Mesenchymal stem cell (in vitro differentiated cells and primary cell): ENCODE results near the gene ATP6V0D1.

Source experiments
- DNase-seq: peaks from one replicate; pipeline ENCODE4 v3.0.0-alpha.2; 2013
- H2AFZ ChIP-seq: one replicate; pipeline ENCODE4 v1.6.1; 2013; ENCODE audit warnings: low read depth, mild to moderate bottlenecking, control low read depth, inconsistent platforms, low read length, moderate library complexity
- H2AK5ac ChIP-seq: 2 replicates; pipeline ENCODE4 v1.6.1; 2013; ENCODE audit warnings: low read length, moderate library complexity, mild to moderate bottlenecking, inconsistent platforms; ENCODE audit not compliant: severe bottlenecking
- H2BK120ac ChIP-seq: one replicate; pipeline ENCODE4 v1.6.1; 2013; ENCODE audit warnings: low read depth, mild to moderate bottlenecking, inconsistent platforms, low read length, moderate library complexity
- H2BK12ac ChIP-seq, 2 experiments: one replicate each; pipeline ENCODE4 v1.6.1; 2013; ENCODE audit warnings: inconsistent platforms in 2 of 2, low read length in 2 of 2, mild to moderate bottlenecking in 2 of 2, moderate library complexity in 2 of 2, control low read depth in 1 of 2
- H2BK15ac ChIP-seq: one replicate; pipeline ENCODE4 v1.6.1; 2013; ENCODE audit warnings: mild to moderate bottlenecking, low read depth, inconsistent platforms; ENCODE audit not compliant: poor library complexity, severe bottlenecking
- H2BK5ac ChIP-seq: 2 replicates; pipeline ENCODE4 v1.6.1; 2013; ENCODE audit warnings: low read depth, mild to moderate bottlenecking, low read length, control low read depth, inconsistent platforms; ENCODE audit not compliant: poor library complexity, severe bottlenecking
- H3K14ac ChIP-seq, 2 experiments: one replicate each; pipeline ENCODE4 v1.6.1; 2013; ENCODE audit warnings: inconsistent platforms in 2 of 2, low read length in 2 of 2, control low read depth in 1 of 2, mild to moderate bottlenecking in 1 of 2, moderate library complexity in 1 of 2
- H3K18ac ChIP-seq, 2 experiments: one replicate each; pipeline ENCODE4 v1.6.1; 2013; ENCODE audit warnings: inconsistent platforms in 2 of 2, low read length in 2 of 2, control low read depth in 1 of 2, low read depth in 1 of 2, mild to moderate bottlenecking in 1 of 2
- H3K23ac ChIP-seq, 2 experiments: one replicate each; pipeline ENCODE4 v1.6.1; 2013; ENCODE audit warnings: inconsistent platforms in 2 of 2, low read length in 2 of 2, mild to moderate bottlenecking in 2 of 2, moderate library complexity in 2 of 2, control low read depth in 1 of 2
- H3K27ac ChIP-seq: 2 replicates; pipeline ENCODE4 v1.5.1; 2013; ENCODE audit warnings: mild to moderate bottlenecking, moderate library complexity, low read length, control low read depth, inconsistent platforms; ENCODE audit not compliant: poor library complexity, severe bottlenecking
- H3K27me3 ChIP-seq, 2 experiments: 2 replicates each; pipeline versions ENCODE4 v1.6.1 to v1.7.0; 2013; ENCODE audit warnings: low read length in 2 of 2, mild to moderate bottlenecking in 2 of 2, moderate library complexity in 2 of 2, control low read depth in 1 of 2, inconsistent platforms in 1 of 2; ENCODE audit not compliant: control insufficient read depth in 1 of 2, insufficient read depth in 1 of 2
- H3K36me3 ChIP-seq, 2 experiments: 2 replicates each; pipeline versions ENCODE4 v1.6.1 to v1.7.0; 2013; ENCODE audit warnings: low read length in 2 of 2, control low read depth in 1 of 2, inconsistent platforms in 1 of 2, low read depth in 1 of 2, mild to moderate bottlenecking in 1 of 2; ENCODE audit not compliant: insufficient read depth in 2 of 2, control insufficient read depth in 1 of 2
- H3K4ac ChIP-seq, 2 experiments: one replicate each; pipeline ENCODE4 v1.6.1; 2013; ENCODE audit warnings: inconsistent platforms in 2 of 2, low read length in 2 of 2, mild to moderate bottlenecking in 2 of 2, moderate library complexity in 2 of 2, control low read depth in 1 of 2, low read depth in 1 of 2
- H3K4me1 ChIP-seq: 2 replicates; pipeline ENCODE4 v1.6.1; 2013; ENCODE audit warnings: low read depth, low read length, control low read depth; ENCODE audit not compliant: control insufficient read depth, insufficient read depth
- H3K4me2 ChIP-seq: 2 replicates; pipeline ENCODE4 v1.6.1; 2013; ENCODE audit warnings: low read length, mild to moderate bottlenecking, inconsistent platforms; ENCODE audit not compliant: poor library complexity, severe bottlenecking
- H3K4me3 ChIP-seq, 2 experiments: 2 replicates each; pipeline versions ENCODE4 v1.5.1 to v1.7.0; 2013; ENCODE audit warnings: low read length in 2 of 2, mild to moderate bottlenecking in 2 of 2, control low read depth in 1 of 2, low read depth in 1 of 2; ENCODE audit not compliant: insufficient read depth in 1 of 2
- H3K79me1 ChIP-seq: replicated peaks from 2 replicates; pipeline ENCODE4 v1.6.1; 2013; ENCODE audit warnings: mild to moderate bottlenecking, control low read depth, low read length, inconsistent platforms; ENCODE audit not compliant: poor library complexity, severe bottlenecking
- H3K9ac ChIP-seq: 2 replicates; pipeline ENCODE4 v1.7.0; 2013; ENCODE audit warnings: mild to moderate bottlenecking, low read length, moderate library complexity
- H3K9me3 ChIP-seq: 2 replicates; pipeline ENCODE4 v1.7.0; 2013; ENCODE audit warnings: mild to moderate bottlenecking, low read length; ENCODE audit not compliant: control insufficient read depth
- H4K8ac ChIP-seq: one replicate; pipeline ENCODE4 v1.6.1; 2013; ENCODE audit warnings: inconsistent platforms, mild to moderate bottlenecking, low read length, moderate library complexity
- H4K91ac ChIP-seq: one replicate; pipeline ENCODE4 v1.6.1; 2013; ENCODE audit warnings: mild to moderate bottlenecking, low read length, inconsistent platforms
- WGBS: methylation state at CpG from one replicate; pipeline ENCODE4 v1.1.7; 2013; ENCODE audit warnings: mixed read lengths; 5-methylcytosine and 5-hydroxymethylcytosine counted together

The ATP6V0D1 gene

DNA sequence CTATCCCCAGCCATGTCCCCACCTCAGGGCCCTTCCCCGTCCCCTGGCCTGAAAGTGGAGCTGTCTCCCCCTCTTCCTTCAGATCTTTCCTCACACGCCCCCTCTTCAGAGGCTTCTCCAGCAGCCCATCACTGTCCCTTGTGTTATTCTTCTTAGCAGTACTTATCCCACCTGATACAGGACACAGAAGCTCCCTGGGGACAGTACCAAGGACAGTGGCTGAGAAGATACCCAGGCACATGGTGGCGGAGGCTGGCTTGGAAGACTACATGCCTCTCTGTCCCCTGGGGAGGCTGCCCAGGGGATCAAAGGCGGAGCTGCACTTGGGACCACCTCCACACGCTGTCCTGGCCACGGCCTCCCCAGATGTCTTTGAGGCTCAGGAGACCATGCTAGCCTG, 26.1 kb downstream of the ATP6V0D1 start:
- Histone ChIP-seq H3K27ac (no peak overlapping the region), H3K36me3 (peaks cover 42 to 58% of the 10 kb centered on the region in 2 experiments), H2AK5ac (no peak overlapping the region), H3K9me3 (no peaks in the 10 kb centered on the region), H3K23ac (no peak overlapping the region), H2BK12ac (no peak overlapping the region), H4K91ac (no peak overlapping the region), H3K14ac (no peak overlapping the region), H3K4ac (no peak overlapping the region), H3K4me2 (no peak overlapping the region), H2BK15ac (no peak overlapping the region), H2AFZ (no peak overlapping the region), H3K79me1 (peaks cover 56% of the 10 kb centered on the region), H3K27me3 (no peaks in the 10 kb centered on the region), H3K9ac (no peak overlapping the region), H2BK120ac (no peak overlapping the region), H4K8ac (no peak overlapping the region), H3K18ac (no peak overlapping the region), H2BK5ac (no peak overlapping the region), H3K4me3 (no peak overlapping the region), H3K4me1 (peaks cover 28% of the 10 kb centered on the region)
- WGBS: 89% methylated on average over 6 of the region's 6 CpGs
- DNase-seq: no peak

DNA sequence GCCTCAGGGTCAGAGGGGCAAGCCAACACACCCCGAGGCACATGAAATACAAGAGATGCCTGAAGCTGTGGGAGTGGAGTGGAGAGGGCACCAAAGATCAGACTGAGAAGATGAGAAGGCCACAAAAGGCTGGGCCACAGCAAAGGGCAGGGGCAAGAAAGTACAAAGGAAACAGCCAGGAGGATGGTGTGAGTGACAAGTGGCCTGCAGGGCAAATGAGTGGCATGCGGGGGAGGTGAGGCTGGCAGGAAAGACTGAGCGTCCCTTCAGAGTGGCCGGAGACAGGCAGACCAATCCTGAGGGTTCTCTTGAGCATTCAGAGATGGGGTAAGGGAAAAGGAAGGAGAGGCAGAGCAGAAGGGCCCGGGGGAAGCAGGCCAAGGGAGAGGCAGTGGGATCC, 26.9 kb downstream of the ATP6V0D1 start:
- Histone ChIP-seq H4K91ac (no peak overlapping the region), H3K27ac (no peak overlapping the region), H2BK120ac (no peak overlapping the region), H3K4me1 (peaks cover 21% of the 10 kb centered on the region), H3K23ac (no peak overlapping the region), H3K4me2 (no peak overlapping the region), H3K79me1 (peaks cover 56% of the 10 kb centered on the region), H3K4ac (no peak overlapping the region), H3K14ac (no peak overlapping the region), H3K18ac (no peak overlapping the region), H2BK5ac (no peak overlapping the region), H3K9me3 (no peaks in the 10 kb centered on the region), H3K27me3 (no peaks in the 10 kb centered on the region), H2AK5ac (no peak overlapping the region), H2AFZ (no peak overlapping the region), H3K9ac (no peak overlapping the region), H3K36me3 (peaks cover 47 to 59% of the 10 kb centered on the region in 2 experiments), H2BK12ac (no peak overlapping the region), H4K8ac (no peak overlapping the region), H2BK15ac (no peak overlapping the region), H3K4me3 (no peak overlapping the region)
- DNase-seq: no peak
- 96% methylated on average over 5 of the region's 5 CpGs for WGBS

DNA sequence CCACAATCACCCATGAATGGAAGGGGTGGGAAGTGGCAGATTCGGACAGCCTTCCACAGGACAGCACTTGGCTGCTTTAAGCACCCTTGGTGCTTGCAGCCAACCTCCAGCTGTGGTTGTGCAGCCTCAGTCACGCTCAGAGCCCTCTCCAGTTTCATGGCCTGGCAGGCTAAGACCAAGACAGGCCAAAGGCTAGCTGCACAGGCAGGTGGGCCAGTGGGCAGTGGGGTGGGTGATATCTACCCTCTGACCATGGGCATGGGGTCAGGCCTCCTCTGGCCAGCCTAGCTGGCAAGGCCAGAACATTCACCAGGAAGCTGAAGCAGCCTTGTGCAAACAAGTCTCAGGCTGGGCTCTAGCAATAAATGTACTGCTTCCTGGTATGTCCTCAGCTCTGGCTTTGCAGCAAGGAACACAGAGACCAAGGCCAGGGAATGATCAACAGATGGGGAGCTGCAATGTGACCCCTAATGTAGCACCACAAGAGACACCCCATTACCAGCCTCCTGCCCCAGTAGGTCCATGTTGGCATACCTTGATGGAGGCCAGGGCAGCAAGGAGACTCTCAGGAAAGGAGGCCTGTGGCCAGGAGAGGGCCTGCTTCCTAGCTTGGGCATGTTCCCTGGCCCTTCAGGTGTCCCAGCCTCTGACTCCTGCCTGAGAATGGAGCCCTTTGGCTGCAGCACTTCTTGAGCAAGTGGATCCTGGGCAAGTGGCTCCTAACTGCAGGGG, 29.1 kb downstream of the ATP6V0D1 start:
- H2BK15ac ChIP-seq: no peak overlapping the region
- no peak overlapping the region for H2BK12ac ChIP-seq
- H3K36me3 ChIP-seq: peaks cover 61 to 72% of the 10 kb centered on the region in 2 experiments
- no peak overlapping the region for H3K9ac ChIP-seq
- H3K14ac ChIP-seq: no peak overlapping the region
- DNase-seq: no peak
- no peak overlapping the region for H3K23ac ChIP-seq
- H3K4me1 ChIP-seq: peaks cover 12% of the 10 kb centered on the region
- H2AFZ ChIP-seq: no peak overlapping the region
- no peak overlapping the region for H4K8ac ChIP-seq
- no peak overlapping the region for H3K4me3 ChIP-seq
- no peak overlapping the region for H3K4ac ChIP-seq
- H3K27ac ChIP-seq: no peak overlapping the region
- peaks cover 61% of the 10 kb centered on the region for H3K79me1 ChIP-seq
- H3K4me2 ChIP-seq: no peak overlapping the region
- no peak overlapping the region for H4K91ac ChIP-seq
- H2AK5ac ChIP-seq: no peak overlapping the region
- WGBS: 93% methylated on average over 2 of the region's 2 CpGs
- no peak overlapping the region for H3K18ac ChIP-seq
- no peaks in the 10 kb centered on the region for H3K9me3 ChIP-seq
- H3K27me3 ChIP-seq: no peaks in the 10 kb centered on the region
- no peak overlapping the region for H2BK5ac ChIP-seq
- H2BK120ac ChIP-seq: no peak overlapping the region

DNA sequence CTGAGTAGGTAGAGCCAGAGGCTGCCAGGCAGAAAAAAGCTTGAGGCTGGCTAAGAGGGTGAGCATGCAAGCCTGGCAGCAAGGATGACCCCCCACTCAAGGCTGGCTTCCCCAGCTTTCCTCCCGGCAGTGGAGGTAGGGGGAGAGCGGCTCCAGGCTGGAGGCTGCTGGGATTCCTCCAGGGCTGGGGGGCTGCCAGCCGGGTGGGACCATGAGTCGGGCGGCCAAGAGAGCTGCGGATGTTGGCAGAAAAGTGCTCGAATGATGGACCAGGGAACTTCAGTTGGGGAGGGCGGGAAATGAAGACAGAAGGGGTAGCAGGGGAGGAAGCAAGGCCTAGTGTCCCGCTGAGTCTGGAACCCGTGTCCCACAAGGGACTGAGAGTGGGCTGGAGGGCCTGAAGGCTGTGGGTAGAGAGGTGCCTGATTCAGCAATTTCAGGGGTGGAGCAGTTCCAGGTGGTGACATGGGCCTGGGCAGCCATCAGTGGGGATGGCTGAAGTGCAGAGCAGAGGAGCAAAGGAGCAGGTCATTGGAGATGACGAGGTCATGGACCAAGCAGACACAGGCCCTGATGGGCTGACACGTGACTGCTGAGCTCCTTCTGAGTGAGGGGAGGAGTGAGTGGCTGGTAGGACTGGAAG, 29.8 kb downstream of the ATP6V0D1 start:
- WGBS: 97% methylated on average over 12 of the region's 12 CpGs
- no peak overlapping the region for H2AK5ac ChIP-seq
- H2BK120ac ChIP-seq: no peak overlapping the region
- peaks cover 67% of the 10 kb centered on the region for H3K79me1 ChIP-seq
- no peak overlapping the region for H2AFZ ChIP-seq
- H3K27ac ChIP-seq: no peak overlapping the region
- peaks cover 61 to 77% of the 10 kb centered on the region in 2 experiments for H3K36me3 ChIP-seq
- H3K4me2 ChIP-seq: no peak overlapping the region
- H2BK12ac ChIP-seq: no peak overlapping the region
- no peak overlapping the region for H3K9ac ChIP-seq
- no peak overlapping the region for H4K8ac ChIP-seq
- no peak overlapping the region for H2BK5ac ChIP-seq
- H3K27me3 ChIP-seq: no peaks in the 10 kb centered on the region
- H3K4me3 ChIP-seq: no peak overlapping the region
- no peak for DNase-seq
- H3K4ac ChIP-seq: no peak overlapping the region
- H3K4me1 ChIP-seq: peaks cover 16% of the 10 kb centered on the region
- no peak overlapping the region for H2BK15ac ChIP-seq
- no peak overlapping the region for H4K91ac ChIP-seq
- H3K9me3 ChIP-seq: no peaks in the 10 kb centered on the region
- H3K18ac ChIP-seq: no peak overlapping the region
- H3K14ac ChIP-seq: no peak overlapping the region
- no peak overlapping the region for H3K23ac ChIP-seq
